Stimulated activated CD4-positive, alpha-beta T cell treated with anti-CD3 and anti-CD28 coated beads, Interleukin-2, amount 100 ng/mL, for 4 hours (primary cell): ENCODE measurements around the gene RFNG.

Experiments used
- DNase-seq: peaks from one replicate; pipeline ENCODE4 v3.0.0-alpha.2; 2020; ENCODE audit warnings: low read depth

RFNG gene

GRCh38 chr17:82013772-82014321, 37.8 kb downstream of the RFNG start:
- no peak for DNase-seq

GRCh38 chr17:82013341-82013740, 38.3 kb downstream of the RFNG start:
- no peak for DNase-seq

- DNase-seq: no peak
Measured at GRCh38 chr17:82012640-82013295, 38.8 kb downstream of the RFNG start.

- DNase-seq: no peak
Measured at GRCh38 chr17:82012261-82012639, 39.4 kb downstream of the RFNG start.

GRCh38 chr17:82011617-82012187, 39.9 kb downstream of the RFNG start:
- no peak for DNase-seq

GRCh38 chr17:82010575-82011525, 40.8 kb downstream of the RFNG start:
- DNase-seq: no peak

- no peak for DNase-seq
Measured at GRCh38 chr17:82009413-82009812, 42.2 kb downstream of the RFNG start.

GRCh38 chr17:82008941-82009405, 42.6 kb downstream of the RFNG start:
- DNase-seq: no peak

GRCh38 chr17:82008258-82008940, 43.2 kb downstream of the RFNG start:
- no peak for DNase-seq

GRCh38 chr17:82007495-82008257, 43.9 kb downstream of the RFNG start:
- DNase-seq: no peak

GRCh38 chr17:82007228-82007494, 44.5 kb downstream of the RFNG start:
- DNase-seq: no peak

- no peak for DNase-seq
Measured at GRCh38 chr17:82006468-82007227, 45.0 kb downstream of the RFNG start.

- no peak for DNase-seq
Measured at GRCh38 chr17:82005701-82006348, 45.8 kb downstream of the RFNG start.

- DNase-seq: no peak
Measured at GRCh38 chr17:82004517-82005455, 46.8 kb downstream of the RFNG start.

- DNase-seq: no peak
Measured at GRCh38 chr17:82003411-82004381, 47.9 kb downstream of the RFNG start.

GRCh38 chr17:82001571-82002056, 50.0 kb downstream of the RFNG start:
- no peak for DNase-seq

- DNase-seq: no peak
Measured at GRCh38 chr17:82000803-82001570, 50.6 kb downstream of the RFNG start.
